Measurements from ENCODE around the gene MPO. TPM values are rescaled to one million over a fixed set of nuclear protein-coding genes. Genes with fewer than 3 reads are reported as not detected.

The MPO gene
- total and polyA plus RNA-seq, 2 of the 8 experiments (the other 6 are each of a cell fraction or from before 2014, with no cell fraction given) = 0.06 to 0.74 TPM

DNA sequence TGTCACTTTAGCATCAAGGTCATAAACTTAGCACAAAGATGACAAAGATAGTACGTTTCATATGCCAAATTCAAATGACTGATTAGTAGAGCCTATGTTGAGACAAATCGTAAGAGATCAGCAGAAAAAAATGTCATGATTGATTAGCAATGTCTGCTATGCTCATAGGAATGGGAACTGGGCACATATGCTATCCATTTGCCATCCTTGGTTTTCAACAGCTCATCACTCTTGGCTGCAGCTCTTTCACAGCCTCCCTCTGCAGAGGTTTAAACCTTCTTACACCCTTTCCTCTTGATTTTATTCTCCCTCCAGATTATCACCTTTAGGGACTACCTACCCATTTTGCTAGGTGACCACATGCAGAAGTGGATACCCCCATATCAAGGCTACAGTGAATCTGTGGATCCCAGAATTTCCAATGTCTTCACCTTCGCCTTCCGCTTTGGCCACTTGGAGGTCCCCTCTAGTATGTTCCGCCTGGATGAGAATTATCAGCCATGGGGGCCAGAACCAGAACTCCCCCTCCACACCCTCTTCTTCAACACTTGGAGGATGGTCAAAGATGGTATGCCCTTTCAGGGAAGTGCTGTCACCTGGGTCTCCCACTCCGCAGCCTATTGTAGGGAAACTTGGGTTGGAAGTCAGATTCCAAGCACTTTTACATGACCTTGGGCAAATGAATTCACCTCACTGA, 16.2 kb downstream of the MPO start:
- H3K4me3 ChIP-seq (ENCODE audit: extremely low read depth in 1 of 4, insufficient read depth in 2 of 4, low read depth in 3 of 4, low read length in 4 of 4) = no peak overlapping the region
- no peak overlapping the region for H2BK5ac ChIP-seq (ENCODE audit: low read depth, low read length)
- H3K9ac ChIP-seq (replicated peaks in 1 of 4; ENCODE audit: extremely low read depth in 1 of 4, low read depth in 3 of 4, low read length in 3 of 4) = no peak overlapping the region
- H2BK12ac ChIP-seq (ENCODE audit: low read depth, low read length) = no peak overlapping the region
- H3K9me3 ChIP-seq (ENCODE audit: insufficient read depth in 2 of 2, low read depth in 1 of 2, low read length in 1 of 2) = no peaks in the 10 kb centered on the region
- H3K79me1 ChIP-seq (ENCODE audit: low read depth, low read length) = no peaks in the 10 kb centered on the region
- no peak overlapping the region for H2AK5ac ChIP-seq (ENCODE audit: low read depth, low read length)
- no peak overlapping the region for H2BK120ac ChIP-seq (replicated peaks; ENCODE audit: low read depth, low read length)
- no peaks in the 10 kb centered on the region for H3K4me1 ChIP-seq (replicated peaks in 1 of 4; ENCODE audit: control insufficient read depth in 3 of 4, insufficient read depth in 4 of 4, low read length in 3 of 4)
- H3K23me2 ChIP-seq (ENCODE audit: low read depth, low read length) = no peaks in the 10 kb centered on the region
- no peak overlapping the region for H4K5ac ChIP-seq (ENCODE audit: insufficient read length, low read depth, low read length)
- no peak overlapping the region for H3K23ac ChIP-seq (ENCODE audit: insufficient read length)
- no peak overlapping the region for H2BK15ac ChIP-seq (ENCODE audit: low read length)
- H2AFZ ChIP-seq (ENCODE audit: low read length) = no peak overlapping the region
- no peak overlapping the region for H3K14ac ChIP-seq (ENCODE audit: insufficient read length)
- H3K18ac ChIP-seq (ENCODE audit: extremely low read depth, low read length) = no peak overlapping the region
- H3K27ac ChIP-seq (ENCODE audit: low read depth, low read length) = no peak overlapping the region
- ChIA-PET POLR2A (ENCODE audit: partially characterized antibody) (no interaction called here), CTCF (ENCODE audit: partially characterized antibody) (interaction anchor here (1.0 to 2.1 kb wide), 3 partner anchors 9 to 17 kb away, joined by 3 to 15 read pairs (median 8); no protein-coding TSS in a partner anchor)
- H4K91ac ChIP-seq (replicated peaks; ENCODE audit: insufficient read length, low read length) = no peak overlapping the region
- no peak overlapping the region for H4K8ac ChIP-seq (ENCODE audit: extremely low read depth, insufficient read depth, low read length)
- FAIRE-seq = no peak
- H3K27me3 ChIP-seq (replicated peaks in 1 of 4; ENCODE audit: control insufficient read depth in 3 of 4, extremely low read depth in 1 of 4, insufficient read depth in 3 of 4, low read length in 3 of 4) = no peaks in the 10 kb centered on the region; a peak in 2 of 7 replicates
- H3K36me3 ChIP-seq (ENCODE audit: control insufficient read depth in 2 of 4, insufficient read depth in 4 of 4, low read length in 3 of 4) = no peaks in the 10 kb centered on the region
- no peak overlapping the region for H2BK20ac ChIP-seq (ENCODE audit: low read length)
- 88% methylated on average over 6 of the region's 6 CpGs; no CpG with 5 or more reads in 1 of the 2 experiments for WGBS, 2 experiments (ENCODE audit: extremely low coverage in 1 of 2, insufficient coverage in 1 of 2, insufficient read length in 1 of 2, insufficient replicate concordance in 2 of 2, low coverage in 1 of 2, low lambda C conversion rate in 2 of 2, missing lambda C conversion rate in 1 of 2)
- H3K4ac ChIP-seq (replicated peaks; ENCODE audit: insufficient read length, low read depth, low read length) = no peak overlapping the region
- TF ChIP-seq TAF7 (optimal IDR thresholded peaks at IDR 0.05; ENCODE audit: borderline replicate concordance, low read depth, low read length) (no peak), CHD2 (IDR thresholded peaks at IDR 0.05; ENCODE audit: low read length) (no peak)
- TF ChIP-seq, protein P1, sequence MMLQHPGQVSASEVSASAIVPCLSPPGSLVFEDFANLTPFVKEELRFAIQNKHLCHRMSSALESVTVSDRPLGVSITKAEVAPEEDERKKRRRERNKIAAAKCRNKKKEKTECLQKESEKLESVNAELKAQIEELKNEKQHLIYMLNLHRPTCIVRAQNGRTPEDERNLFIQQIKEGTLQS (IDR thresholded peaks at IDR 0.05; ENCODE audit: insufficient read depth, low read depth, low read length) = no peak
- H3K4me2 ChIP-seq (ENCODE audit: insufficient read depth in 1 of 2, low read depth in 2 of 2, low read length in 2 of 2) = no peak overlapping the region
- H3K56ac ChIP-seq (replicated peaks; ENCODE audit: insufficient read length, low read depth, low read length) = no peak overlapping the region
- no peaks in the 10 kb centered on the region for H3K79me2 ChIP-seq (ENCODE audit: control insufficient read depth in 1 of 2, insufficient read depth in 2 of 2, low read length in 2 of 2)
- no peaks in the 10 kb centered on the region for H4K20me1 ChIP-seq (replicated peaks in 1 of 2; ENCODE audit: control insufficient read depth in 1 of 2, insufficient read depth in 2 of 2, low read length in 2 of 2)
- peak in 1 of 2 experiments; percentile 14 for DNase-seq (ENCODE audit: low read depth in 1 of 2, low spot score in 2 of 2)
